GM12878 (cell line): ENCODE measurements around the gene TRIM3. TPM values are rescaled to one million over a fixed set of nuclear protein-coding genes. Genes with fewer than 3 reads are reported as not detected.

ENCODE experiments used
- ASH2L ChIP-seq: fragments of 300-600, 200-600 bp; sonication (generic); IDR thresholded peaks from 2 replicates; pipeline ENCODE4 v1.6.1; 2017; ENCODE audit warnings: low read depth, mild to moderate bottlenecking, borderline replicate concordance
- CBX3 ChIP-seq: fragments of 200-600 bp; sonication (generic); IDR thresholded peaks from 2 replicates; pipeline ENCODE4 v1.6.1; 2016; ENCODE audit warnings: low read depth, borderline replicate concordance
- CREM ChIP-seq: IDR thresholded peaks from 2 replicates; pipeline ENCODE4 v1.6.1; 2014; ENCODE audit warnings: antibody characterized with exemption, low read depth
- DPF2 ChIP-seq: fragments of 450-650 bp; IDR thresholded peaks from 2 replicates; pipeline ENCODE4 v1.6.1; 2017; ENCODE audit warnings: mild to moderate bottlenecking
- EED ChIP-seq: sonication (generic); IDR thresholded peaks from 2 replicates; pipeline ENCODE4 v1.6.1; 2016; ENCODE audit warnings: antibody characterized with exemption, low read depth
- MEF2B ChIP-seq: fragments of 450-650 bp; IDR thresholded peaks from 2 replicates; pipeline ENCODE4 v1.6.1; 2018; ENCODE audit warnings: mild to moderate bottlenecking, moderate library complexity; ENCODE audit not compliant: partially characterized antibody, poor library complexity, severe bottlenecking
- MXI1 ChIP-seq: fragments of 150-350 bp; IDR thresholded peaks from 2 replicates; pipeline ENCODE4 v1.6.1; 2011; ENCODE audit warnings: low read depth, mild to moderate bottlenecking, inconsistent platforms, low read length, improper control_type of control experiment
- NR2F1 ChIP-seq: fragments of 450-650 bp; conservative IDR thresholded peaks from 2 replicates; pipeline ENCODE4 v1.6.1; 2017; ENCODE audit warnings: mild to moderate bottlenecking
- PAX8 ChIP-seq: fragments of 450-650 bp; IDR thresholded peaks from 2 replicates; pipeline ENCODE4 v1.6.1; 2017; ENCODE audit warnings: mild to moderate bottlenecking, moderate library complexity
- POLR2A ChIP-seq: IDR thresholded peaks from 2 replicates; pipeline ENCODE4 v1.6.1; 2011; ENCODE audit warnings: low read depth, mild to moderate bottlenecking, low read length
- RAD21 ChIP-seq: IDR thresholded peaks from 2 replicates; pipeline ENCODE4 v1.6.1; 2011; ENCODE audit warnings: mild to moderate bottlenecking, low read depth, low read length, moderate library complexity; ENCODE audit not compliant: insufficient read depth
- SIN3A ChIP-seq: IDR thresholded peaks from 2 replicates; pipeline ENCODE4 v1.6.1; 2012; ENCODE audit warnings: low read depth, low read length, improper control_type of control experiment
- SMAD1 ChIP-seq: fragments of 450-650 bp; IDR thresholded peaks from 2 replicates; pipeline ENCODE4 v1.6.1; 2018; ENCODE audit warnings: mild to moderate bottlenecking, low read depth; ENCODE audit not compliant: partially characterized antibody
- SP1 ChIP-seq: IDR thresholded peaks from one replicate; pipeline ENCODE4 v1.6.1; 2011; ENCODE audit warnings: low read depth, low read length
- SREBF1 ChIP-seq: IDR thresholded peaks from 2 replicates; pipeline ENCODE4 v1.6.1; 2012; ENCODE audit warnings: mild to moderate bottlenecking, low read length
- SUZ12 ChIP-seq: fragments of 200-600 bp; sonication (generic); IDR thresholded peaks from one replicate; pipeline ENCODE4 v1.6.1; 2018; ENCODE audit warnings: antibody characterized with exemption, mild to moderate bottlenecking; ENCODE audit not compliant: unreplicated experiment
- TCF3 ChIP-seq: IDR thresholded peaks from 2 replicates; pipeline ENCODE4 v1.6.1; 2012; ENCODE audit warnings: low read depth, mild to moderate bottlenecking, low read length, borderline replicate concordance; ENCODE audit not compliant: insufficient read depth
- ZNF217 ChIP-seq: fragments of 450-650 bp; IDR thresholded peaks from 2 replicates; pipeline ENCODE4 v1.6.1; 2017; ENCODE audit warnings: antibody characterized with exemption, mild to moderate bottlenecking
- ZNF24 ChIP-seq: fragments of 450-650 bp; IDR thresholded peaks from 2 replicates; pipeline ENCODE4 v1.6.1; 2017; ENCODE audit warnings: antibody characterized with exemption, mild to moderate bottlenecking
- polyA plus RNA-seq, 11 experiments: library from polyadenylated mRNA; depleted of rRNA in 4 of 11; unstranded in 6 of 11; stranded (reverse) in 5 of 11; fragments of >200 nt; fragmentation: Nextera tagmentation in 4 of 11; fragmentation: Illumina TruSeq in 1 of 11; extraction: Ambion mirVana in 4 of 11; extraction: Trizol in 1 of 11; gene quantifications; 1 replicate in 1 of 11; 2 replicates in 10 of 11; pipeline versions ENCODE4 v1.2.1 to v1.2.3, GENCODE V29; 2011 to 2016; ENCODE audit warnings: inconsistent platforms in 2 of 11, missing spikeins in 2 of 11, low read depth in 1 of 11
- total RNA-seq, 4 experiments: library from RNA; depleted of rRNA in 3 of 4; stranded (reverse); fragments of >200 nt in 3 of 4; fragmentation: Illumina TruSeq in 1 of 4; extraction: Trizol in 1 of 4; gene quantifications; 2 replicates each; pipeline versions ENCODE4 v1.2.1 to v1.2.3, GENCODE V29; 2013 to 2021
- TF ChIP-seq, protein P1 (sequence below): fragments of 450-650 bp; IDR thresholded peaks from 2 replicates; pipeline ENCODE4 v1.6.1; 2016; ENCODE audit warnings: mild to moderate bottlenecking
- TF ChIP-seq, protein P2 (sequence below): fragments of 450-650 bp; IDR thresholded peaks from 2 replicates; pipeline ENCODE4 v1.6.1; 2017; ENCODE audit warnings: low read depth, mild to moderate bottlenecking, moderate library complexity
- TF ChIP-seq, protein P3 (sequence below): fragments of 450-650 bp; IDR thresholded peaks from 2 replicates; pipeline ENCODE4 v1.6.1; 2017; ENCODE audit warnings: mild to moderate bottlenecking, moderate library complexity
- TF ChIP-seq, protein P4 (sequence below): IDR thresholded peaks from 2 replicates; pipeline ENCODE4 v1.6.1; 2012; ENCODE audit warnings: low read depth, low read length, improper control_type of control experiment

Gene TRIM3
- total and polyA plus RNA-seq, 10 of the 15 experiments (the other 5 are each of a cell fraction or from before 2014, with no cell fraction given), result 0.34 to 11.8 (median 4.8) TPM

DNA sequence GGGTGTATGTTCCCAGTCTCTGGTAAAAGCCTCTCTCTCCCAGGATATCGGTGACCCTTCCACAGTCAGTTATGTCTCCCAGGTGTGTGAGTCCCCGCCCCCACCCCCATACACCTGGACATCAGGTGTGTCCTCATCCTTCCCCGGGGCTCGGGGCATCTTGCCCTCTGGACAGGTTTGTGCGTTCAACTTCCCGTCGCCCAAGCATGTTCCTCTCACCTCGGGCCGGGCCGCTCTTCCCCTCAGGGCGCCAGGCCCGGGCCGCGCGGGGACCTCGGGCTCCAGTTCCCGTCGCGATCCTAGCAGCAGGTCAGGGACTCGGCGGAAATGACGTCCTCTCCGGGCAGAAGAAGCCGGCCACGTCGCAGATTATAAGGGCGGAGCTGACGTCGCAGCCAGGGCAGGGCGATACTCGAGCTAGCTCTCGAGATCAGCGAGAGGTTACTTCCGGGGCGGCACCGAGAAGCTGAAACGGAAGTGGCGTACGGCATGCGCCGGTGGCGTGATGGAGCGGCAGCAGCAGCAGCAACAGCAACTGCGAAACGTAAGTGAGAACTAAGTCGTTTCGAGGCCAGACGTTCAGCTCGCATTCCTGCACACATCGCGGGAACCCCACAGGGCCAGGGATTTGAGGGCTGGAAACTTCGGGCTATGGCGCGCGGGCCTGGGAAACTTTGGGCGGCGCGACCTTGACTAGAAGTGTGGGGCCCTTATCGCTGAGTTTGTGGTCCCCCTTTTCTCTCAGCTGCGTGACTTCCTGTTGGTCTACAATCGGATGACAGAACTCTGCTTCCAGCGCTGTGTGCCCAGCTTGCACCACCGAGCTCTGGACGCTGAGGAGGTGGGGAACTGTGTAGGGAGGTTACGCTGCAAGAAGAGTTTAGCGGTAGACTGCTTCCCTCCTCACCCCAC lies 7.5 kb upstream of the TRIM3 start, which contains the start of the genes ARFIP2 and TIMM10B (continued):
- TF ChIP-seq ASH2L (no peak), SIN3A (peak; percentile 77), CBX3 (no peak), MEF2B (no peak), RAD21 (no peak), SREBF1 (peak; percentile 54; the same call in 1 of the 2 replicates), EED (no peak), NR2F1 (peak; percentile 35; the same call in 1 of the 2 replicates), ZNF217 (peak; percentile 31; the same call in 1 of the 2 replicates), SP1 (peak; percentile 55), SMAD1 (no peak), POLR2A (peak; percentile 98), ZNF24 (no peak), CREM (peak; percentile 99), PAX8 (no peak), SUZ12 (no peak), TCF3 (no peak), DPF2 (no peak; the same call in 1 of the 2 replicates), MXI1 (peak; percentile 94)
- TF ChIP-seq, protein P1, sequence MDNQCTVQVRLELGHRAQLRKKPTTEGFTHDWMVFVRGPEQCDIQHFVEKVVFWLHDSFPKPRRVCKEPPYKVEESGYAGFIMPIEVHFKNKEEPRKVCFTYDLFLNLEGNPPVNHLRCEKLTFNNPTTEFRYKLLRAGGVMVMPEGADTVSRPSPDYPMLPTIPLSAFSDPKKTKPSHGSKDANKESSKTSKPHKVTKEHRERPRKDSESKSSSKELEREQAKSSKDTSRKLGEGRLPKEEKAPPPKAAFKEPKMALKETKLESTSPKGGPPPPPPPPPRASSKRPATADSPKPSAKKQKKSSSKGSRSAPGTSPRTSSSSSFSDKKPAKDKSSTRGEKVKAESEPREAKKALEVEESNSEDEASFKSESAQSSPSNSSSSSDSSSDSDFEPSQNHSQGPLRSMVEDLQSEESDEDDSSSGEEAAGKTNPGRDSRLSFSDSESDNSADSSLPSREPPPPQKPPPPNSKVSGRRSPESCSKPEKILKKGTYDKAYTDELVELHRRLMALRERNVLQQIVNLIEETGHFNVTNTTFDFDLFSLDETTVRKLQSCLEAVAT, result peak; percentile 67; the same call in 1 of the 2 replicates
- TF ChIP-seq, protein P2, sequence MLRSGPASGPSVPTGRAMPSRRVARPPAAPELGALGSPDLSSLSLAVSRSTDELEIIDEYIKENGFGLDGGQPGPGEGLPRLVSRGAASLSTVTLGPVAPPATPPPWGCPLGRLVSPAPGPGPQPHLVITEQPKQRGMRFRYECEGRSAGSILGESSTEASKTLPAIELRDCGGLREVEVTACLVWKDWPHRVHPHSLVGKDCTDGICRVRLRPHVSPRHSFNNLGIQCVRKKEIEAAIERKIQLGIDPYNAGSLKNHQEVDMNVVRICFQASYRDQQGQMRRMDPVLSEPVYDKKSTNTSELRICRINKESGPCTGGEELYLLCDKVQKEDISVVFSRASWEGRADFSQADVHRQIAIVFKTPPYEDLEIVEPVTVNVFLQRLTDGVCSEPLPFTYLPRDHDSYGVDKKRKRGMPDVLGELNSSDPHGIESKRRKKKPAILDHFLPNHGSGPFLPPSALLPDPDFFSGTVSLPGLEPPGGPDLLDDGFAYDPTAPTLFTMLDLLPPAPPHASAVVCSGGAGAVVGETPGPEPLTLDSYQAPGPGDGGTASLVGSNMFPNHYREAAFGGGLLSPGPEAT, result peak; percentile 68; the same call in 1 of the 2 replicates
- TF ChIP-seq, protein P3, sequence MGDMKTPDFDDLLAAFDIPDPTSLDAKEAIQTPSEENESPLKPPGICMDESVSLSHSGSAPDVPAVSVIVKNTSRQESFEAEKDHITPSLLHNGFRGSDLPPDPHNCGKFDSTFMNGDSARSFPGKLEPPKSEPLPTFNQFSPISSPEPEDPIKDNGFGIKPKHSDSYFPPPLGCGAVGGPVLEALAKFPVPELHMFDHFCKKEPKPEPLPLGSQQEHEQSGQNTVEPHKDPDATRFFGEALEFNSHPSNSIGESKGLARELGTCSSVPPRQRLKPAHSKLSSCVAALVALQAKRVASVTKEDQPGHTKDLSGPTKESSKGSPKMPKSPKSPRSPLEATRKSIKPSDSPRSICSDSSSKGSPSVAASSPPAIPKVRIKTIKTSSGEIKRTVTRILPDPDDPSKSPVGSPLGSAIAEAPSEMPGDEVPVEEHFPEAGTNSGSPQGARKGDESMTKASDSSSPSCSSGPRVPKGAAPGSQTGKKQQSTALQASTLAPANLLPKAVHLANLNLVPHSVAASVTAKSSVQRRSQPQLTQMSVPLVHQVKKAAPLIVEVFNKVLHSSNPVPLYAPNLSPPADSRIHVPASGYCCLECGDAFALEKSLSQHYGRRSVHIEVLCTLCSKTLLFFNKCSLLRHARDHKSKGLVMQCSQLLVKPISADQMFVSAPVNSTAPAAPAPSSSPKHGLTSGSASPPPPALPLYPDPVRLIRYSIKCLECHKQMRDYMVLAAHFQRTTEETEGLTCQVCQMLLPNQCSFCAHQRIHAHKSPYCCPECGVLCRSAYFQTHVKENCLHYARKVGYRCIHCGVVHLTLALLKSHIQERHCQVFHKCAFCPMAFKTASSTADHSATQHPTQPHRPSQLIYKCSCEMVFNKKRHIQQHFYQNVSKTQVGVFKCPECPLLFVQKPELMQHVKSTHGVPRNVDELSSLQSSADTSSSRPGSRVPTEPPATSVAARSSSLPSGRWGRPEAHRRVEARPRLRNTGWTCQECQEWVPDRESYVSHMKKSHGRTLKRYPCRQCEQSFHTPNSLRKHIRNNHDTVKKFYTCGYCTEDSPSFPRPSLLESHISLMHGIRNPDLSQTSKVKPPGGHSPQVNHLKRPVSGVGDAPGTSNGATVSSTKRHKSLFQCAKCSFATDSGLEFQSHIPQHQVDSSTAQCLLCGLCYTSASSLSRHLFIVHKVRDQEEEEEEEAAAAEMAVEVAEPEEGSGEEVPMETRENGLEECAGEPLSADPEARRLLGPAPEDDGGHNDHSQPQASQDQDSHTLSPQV, result no peak
- TF ChIP-seq, protein P4, sequence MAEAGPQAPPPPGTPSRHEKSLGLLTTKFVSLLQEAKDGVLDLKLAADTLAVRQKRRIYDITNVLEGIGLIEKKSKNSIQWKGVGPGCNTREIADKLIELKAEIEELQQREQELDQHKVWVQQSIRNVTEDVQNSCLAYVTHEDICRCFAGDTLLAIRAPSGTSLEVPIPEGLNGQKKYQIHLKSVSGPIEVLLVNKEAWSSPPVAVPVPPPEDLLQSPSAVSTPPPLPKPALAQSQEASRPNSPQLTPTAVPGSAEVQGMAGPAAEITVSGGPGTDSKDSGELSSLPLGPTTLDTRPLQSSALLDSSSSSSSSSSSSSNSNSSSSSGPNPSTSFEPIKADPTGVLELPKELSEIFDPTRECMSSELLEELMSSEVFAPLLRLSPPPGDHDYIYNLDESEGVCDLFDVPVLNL, result no peak
